PC-3 (cell line): ENCODE measurements around the gene SLC4A7. TPM values are rescaled to one million over a fixed set of nuclear protein-coding genes. Genes with fewer than 3 reads are reported as not detected.

ENCODE experiments used
- ATAC-seq: fragments of 200-7000 bp; cut with Tn5 transposase; 2 replicates; pipeline ENCODE4 v1.9.1; 2020; ENCODE audit warnings: mild to moderate bottlenecking, moderate library complexity
- BruUV-seq: library from RNA; stranded (reverse); fragments of 400-500 nt; replicated peaks from 2 replicates; lab custom pipeline; 2021; lab: Mats Ljungman, UMichigan
- CTCF ChIA-PET: fragments of 300-600 bp; sonication (Branson Sonifier 250); formaldehyde crosslinking; loops from one replicate; lab custom pipeline; 2022; ENCODE audit warnings: antibody characterized with exemption; lab: Charles Lee
- POLR2A ChIA-PET: fragments of 300-600 bp; sonication (Branson Sonifier 250); formaldehyde crosslinking; loops from one replicate; lab custom pipeline; 2022; ENCODE audit warnings: antibody characterized with exemption; ENCODE audit not compliant: unreplicated experiment; lab: Charles Lee
- DNase-seq: peaks from one replicate; pipeline ENCODE4 v3.0.0-alpha.2; 2015
- H2AFZ ChIP-seq: fragments of 300-600 bp; sonication (generic); 2 replicates; pipeline ENCODE4 v1.6.0; 2016; ENCODE audit warnings: antibody characterized with exemption, low read length
- H3F3A ChIP-seq: fragments of 300-600 bp; sonication (generic); one replicate; pipeline ENCODE4 v1.6.0; 2017; ENCODE audit warnings: antibody characterized with exemption, low read length, control low read depth, mild to moderate bottlenecking; ENCODE audit not compliant: unreplicated experiment
- H3K27ac ChIP-seq: fragments of 300-600 bp; sonication (generic); 2 replicates; pipeline ENCODE4 v1.5.1; 2016; ENCODE audit warnings: mild to moderate bottlenecking, low read length
- H3K27me3 ChIP-seq: fragments of 300-600 bp; sonication (generic); 2 replicates; pipeline ENCODE4 v1.6.1; 2016; ENCODE audit warnings: low read length, mixed read lengths
- H3K36me3 ChIP-seq: fragments of 300-600 bp; sonication (generic); 2 replicates; pipeline ENCODE4 v1.6.1; 2016; ENCODE audit warnings: low read depth, mixed run types, low read length, mixed read lengths
- H3K4me1 ChIP-seq: fragments of 300-600 bp; sonication (generic); 2 replicates; pipeline ENCODE4 v1.5.1; 2016; ENCODE audit warnings: low read length; ENCODE audit not compliant: insufficient read depth
- H3K4me2 ChIP-seq: fragments of 300-600 bp; sonication (generic); 2 replicates; pipeline ENCODE4 v1.6.0; 2016; ENCODE audit warnings: low read length
- H3K4me3 ChIP-seq: fragments of 300-600 bp; sonication (generic); 2 replicates; pipeline ENCODE4 v1.5.1; 2016; ENCODE audit warnings: mild to moderate bottlenecking, low read length, mixed read lengths
- H3K79me2 ChIP-seq: fragments of 300-600 bp; sonication (generic); 2 replicates; pipeline ENCODE4 v1.6.1; 2017; ENCODE audit warnings: low read length, mixed read lengths
- H3K9ac ChIP-seq: fragments of 300-600 bp; sonication (generic); 2 replicates; pipeline ENCODE4 v1.6.0; 2016; ENCODE audit warnings: mild to moderate bottlenecking, low read length
- H3K9me2 ChIP-seq: fragments of 300-600 bp; sonication (generic); replicated peaks from 2 replicates; pipeline ENCODE4 v1.6.1; 2016; ENCODE audit warnings: mixed run types, low read length, mixed read lengths
- H3K9me3 ChIP-seq: fragments of 300-600 bp; sonication (generic); 2 replicates; pipeline ENCODE4 v1.6.1; 2016; ENCODE audit warnings: low read length, mixed read lengths
- H4K20me1 ChIP-seq: fragments of 300-600 bp; sonication (generic); 2 replicates; pipeline ENCODE4 v1.6.1; 2016; ENCODE audit warnings: low read length, mixed read lengths
- EZH2 ChIP-seq: fragments of 300-600 bp; sonication (generic); IDR thresholded peaks from one replicate; pipeline ENCODE4 v1.6.1; 2017; ENCODE audit warnings: antibody characterized with exemption, mild to moderate bottlenecking, low read length; ENCODE audit not compliant: unreplicated experiment
- EZH2phosphoT487 ChIP-seq: fragments of 300-600 bp; sonication (generic); IDR thresholded peaks from 2 replicates; pipeline ENCODE4 v1.6.1; 2018; ENCODE audit warnings: mild to moderate bottlenecking, antibody characterized with exemption, low read length, borderline replicate concordance
- intact Hi-C: fragments of 100-400 bp; cut with micrococcal nuclease; formaldehyde crosslinking; loops from 2 replicates; pipeline ENCODE4 v1.9.0; 2023
- total RNA-seq: library from RNA; depleted of rRNA; stranded (reverse); fragments of >200 nt; gene quantifications from 2 replicates; pipeline ENCODE4 v1.2.3, GENCODE V29; 2014; rRNA removed
- TF ChIP-seq, protein P1 (sequence below): fragments of 300-600 bp; sonication (generic); conservative IDR thresholded peaks from 2 replicates; pipeline ENCODE4 v1.5.1; 2017; ENCODE audit warnings: antibody characterized with exemption, low read depth, mild to moderate bottlenecking, low read length

SLC4A7 gene
- total RNA-seq, 1 experiment from 2014 or later: 56.0 TPM

DNA sequence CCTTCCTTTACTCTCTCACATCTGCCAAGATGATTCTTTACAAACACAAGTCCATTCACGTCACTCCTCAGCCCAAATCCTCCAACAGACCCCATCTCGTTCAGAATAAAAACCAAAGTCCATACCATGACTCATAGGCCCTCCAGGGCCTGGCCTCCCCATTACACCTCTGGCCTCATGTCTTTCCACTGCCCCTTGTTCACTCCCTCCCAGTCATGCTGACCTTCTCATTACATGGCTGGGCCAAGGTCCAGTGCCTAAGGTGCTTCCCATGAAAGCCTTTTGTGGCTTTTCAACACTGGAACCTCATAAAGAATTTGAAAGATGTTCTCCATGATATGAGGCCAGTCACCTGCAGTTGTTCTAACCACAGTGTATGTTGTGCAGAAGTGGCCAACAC lies 159.5 kb downstream of the SLC4A7 start:
- Histone ChIP-seq H3K9me3 (no peaks in the 10 kb centered on the region), H2AFZ (no peak overlapping the region), H3K27me3 (no peaks in the 10 kb centered on the region), H3K36me3 (no peaks in the 10 kb centered on the region), H3K79me2 (no peaks in the 10 kb centered on the region), H3K4me2 (no peak overlapping the region), H4K20me1 (no peaks in the 10 kb centered on the region), H3K9ac (no peak overlapping the region), H3K4me1 (peaks cover 21% of the 10 kb centered on the region), H3K27ac (no peak overlapping the region), H3F3A (no peaks in the 10 kb centered on the region), H3K4me3 (no peak overlapping the region), H3K9me2 (no peaks in the 10 kb centered on the region)
- ATAC-seq: peak; percentile 11; the same call in 1 of the 2 replicates
- TF ChIP-seq EZH2: no peak
- no peak for TF ChIP-seq EZH2phosphoT487
- TF ChIP-seq, protein P1, sequence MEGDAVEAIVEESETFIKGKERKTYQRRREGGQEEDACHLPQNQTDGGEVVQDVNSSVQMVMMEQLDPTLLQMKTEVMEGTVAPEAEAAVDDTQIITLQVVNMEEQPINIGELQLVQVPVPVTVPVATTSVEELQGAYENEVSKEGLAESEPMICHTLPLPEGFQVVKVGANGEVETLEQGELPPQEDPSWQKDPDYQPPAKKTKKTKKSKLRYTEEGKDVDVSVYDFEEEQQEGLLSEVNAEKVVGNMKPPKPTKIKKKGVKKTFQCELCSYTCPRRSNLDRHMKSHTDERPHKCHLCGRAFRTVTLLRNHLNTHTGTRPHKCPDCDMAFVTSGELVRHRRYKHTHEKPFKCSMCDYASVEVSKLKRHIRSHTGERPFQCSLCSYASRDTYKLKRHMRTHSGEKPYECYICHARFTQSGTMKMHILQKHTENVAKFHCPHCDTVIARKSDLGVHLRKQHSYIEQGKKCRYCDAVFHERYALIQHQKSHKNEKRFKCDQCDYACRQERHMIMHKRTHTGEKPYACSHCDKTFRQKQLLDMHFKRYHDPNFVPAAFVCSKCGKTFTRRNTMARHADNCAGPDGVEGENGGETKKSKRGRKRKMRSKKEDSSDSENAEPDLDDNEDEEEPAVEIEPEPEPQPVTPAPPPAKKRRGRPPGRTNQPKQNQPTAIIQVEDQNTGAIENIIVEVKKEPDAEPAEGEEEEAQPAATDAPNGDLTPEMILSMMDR: no peak
- DNase-seq: peak; percentile 27
- BruUV-seq: no TSS peak
- ChIA-PET POLR2A (no interaction called here), CTCF (interaction anchor here (0.6 kb wide), 1 partner anchor 12 kb away, joined by 5 read pairs; no protein-coding TSS in a partner anchor)
- intact Hi-C loops: no loop called here

DNA sequence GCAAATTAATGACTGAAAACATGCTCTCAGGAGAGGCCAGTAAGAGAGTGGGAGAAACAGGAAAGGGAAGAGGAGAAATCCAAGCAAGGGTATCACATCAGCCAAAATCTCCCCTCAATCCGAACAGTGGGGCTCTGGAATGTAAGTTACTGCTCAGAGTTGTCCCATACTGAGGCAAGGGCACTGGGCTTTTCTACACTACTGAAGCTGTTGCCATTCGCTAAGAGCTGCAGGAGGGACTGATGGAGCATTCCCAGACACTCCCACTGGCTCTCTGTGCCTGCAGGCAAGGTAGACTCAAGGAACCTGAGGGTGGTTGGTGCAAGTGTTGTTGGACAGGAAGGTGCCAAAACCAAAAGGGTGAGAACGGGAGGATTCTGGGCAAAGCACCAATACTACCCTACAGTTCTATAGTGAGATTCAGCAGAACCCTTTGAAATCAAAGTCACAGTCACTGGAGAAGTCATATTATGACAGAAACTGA lies 161.1 kb downstream of the SLC4A7 start:
- no peaks in the 10 kb centered on the region for H3F3A ChIP-seq
- ChIA-PET POLR2A (no interaction called here), CTCF (no interaction called here)
- H3K79me2 ChIP-seq: no peaks in the 10 kb centered on the region
- no peak overlapping the region for H3K27ac ChIP-seq
- H3K9ac ChIP-seq: no peak overlapping the region
- H4K20me1 ChIP-seq: no peaks in the 10 kb centered on the region
- no peak overlapping the region for H3K4me3 ChIP-seq
- H3K9me2 ChIP-seq: no peaks in the 10 kb centered on the region
- H3K4me2 ChIP-seq: no peak overlapping the region
- TF ChIP-seq, protein P1: no peak
- TF ChIP-seq EZH2phosphoT487 (no peak), EZH2 (no peak)
- no peaks in the 10 kb centered on the region for H3K9me3 ChIP-seq
- H2AFZ ChIP-seq: no peak overlapping the region
- H3K4me1 ChIP-seq: peaks cover 21% of the 10 kb centered on the region
- H3K36me3 ChIP-seq: no peaks in the 10 kb centered on the region
- H3K27me3 ChIP-seq: no peaks in the 10 kb centered on the region
- intact Hi-C loops: no loop called here
- DNase-seq (no peak), ATAC-seq (no peak)
- no TSS peak for BruUV-seq

Other genes starting within 250 kb of the SLC4A7 start
- 0.98 and 1.7 TPM in 2 replicates for gene NEK10, start 115.0 kb downstream of the SLC4A7 start, total RNA-seq
- 0.29 and 0.47 TPM in 2 replicates for gene EOMES, start 237.9 kb upstream of the SLC4A7 start, total RNA-seq